HUES64 (cell line): ENCODE measurements around the gene NEUROD2.

ENCODE experiments used
- H3K27ac ChIP-seq: 2 replicates; pipeline ENCODE4 v1.7.0; 2013; ENCODE audit warnings: low read depth, low read length, inconsistent platforms
- H3K27me3 ChIP-seq: 2 replicates; pipeline ENCODE4 v1.6.1; 2013; ENCODE audit warnings: mild to moderate bottlenecking, low read length; ENCODE audit not compliant: insufficient read depth
- H3K36me3 ChIP-seq: 2 replicates; pipeline ENCODE4 v1.6.1; 2013; ENCODE audit warnings: mild to moderate bottlenecking, low read length; ENCODE audit not compliant: insufficient read depth
- H3K4me1 ChIP-seq: 2 replicates; pipeline ENCODE4 v1.6.1; 2013; ENCODE audit warnings: mild to moderate bottlenecking, low read length, moderate library complexity; ENCODE audit not compliant: insufficient read depth
- H3K4me3 ChIP-seq: 2 replicates; pipeline ENCODE4 v1.5.1; 2013; ENCODE audit warnings: mild to moderate bottlenecking, low read length, moderate library complexity
- H3K9ac ChIP-seq: 2 replicates; pipeline ENCODE4 v1.6.1; 2013; ENCODE audit warnings: mild to moderate bottlenecking, low read depth, low read length
- H3K9me3 ChIP-seq: 2 replicates; pipeline ENCODE4 v1.6.1; 2013; ENCODE audit warnings: low read depth, low read length; ENCODE audit not compliant: insufficient read depth
- WGBS: fragments of 150-250, 120-280 bp; methylation state at CpG from one replicate; pipeline ENCODE4 v1.1.7; 2013; ENCODE audit warnings: missing lambda C conversion rate; 5-methylcytosine and 5-hydroxymethylcytosine counted together

NEUROD2 gene

DNA sequence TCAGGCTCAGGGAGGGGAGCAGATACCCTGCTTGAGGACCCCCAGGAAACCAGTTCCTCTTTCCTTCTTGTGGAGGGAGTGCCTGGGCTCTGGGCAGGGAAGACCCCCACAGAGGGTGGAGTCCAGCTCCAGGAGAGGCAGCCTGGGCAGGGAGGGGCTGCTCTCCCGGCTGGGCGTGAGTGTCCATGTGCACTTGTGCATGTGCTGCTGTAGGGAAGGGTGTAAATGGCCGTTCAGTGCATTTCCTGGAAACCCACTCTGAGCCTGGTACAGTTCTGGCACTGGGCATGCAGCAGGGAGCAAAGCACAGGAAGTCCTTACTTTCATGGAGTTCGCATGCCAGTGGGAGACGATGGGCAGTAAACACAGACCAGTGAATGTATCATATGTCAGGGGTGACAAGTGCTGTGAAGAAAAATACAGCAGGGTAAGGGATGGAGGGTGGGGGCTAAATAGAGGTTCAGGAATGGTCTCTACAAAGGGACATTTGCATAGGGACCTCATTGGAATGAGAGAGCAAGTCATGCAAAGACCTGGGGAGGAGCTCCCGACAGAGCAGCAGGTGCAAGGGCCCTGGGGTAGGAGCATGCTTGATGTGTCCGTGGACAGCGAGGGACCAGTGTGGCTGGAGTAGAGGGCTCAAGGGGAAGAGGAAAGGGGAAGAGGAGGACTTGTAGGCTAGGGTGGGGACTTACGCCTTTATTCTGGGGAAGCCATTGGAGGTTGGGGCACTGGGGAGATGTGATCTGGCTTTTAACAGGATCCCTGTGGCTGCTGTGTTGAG, 34.8 kb upstream of the NEUROD2 start:
- H3K27ac ChIP-seq: no peak overlapping the region
- H3K27me3 ChIP-seq: no peaks in the 10 kb centered on the region
- no peaks in the 10 kb centered on the region for H3K36me3 ChIP-seq
- H3K9ac ChIP-seq: no peak overlapping the region
- 90% methylated on average over 9 of the region's 9 CpGs for WGBS
- peaks cover 36% of the 10 kb centered on the region for H3K4me1 ChIP-seq
- H3K4me3 ChIP-seq: no peak overlapping the region
- no peaks in the 10 kb centered on the region for H3K9me3 ChIP-seq

DNA sequence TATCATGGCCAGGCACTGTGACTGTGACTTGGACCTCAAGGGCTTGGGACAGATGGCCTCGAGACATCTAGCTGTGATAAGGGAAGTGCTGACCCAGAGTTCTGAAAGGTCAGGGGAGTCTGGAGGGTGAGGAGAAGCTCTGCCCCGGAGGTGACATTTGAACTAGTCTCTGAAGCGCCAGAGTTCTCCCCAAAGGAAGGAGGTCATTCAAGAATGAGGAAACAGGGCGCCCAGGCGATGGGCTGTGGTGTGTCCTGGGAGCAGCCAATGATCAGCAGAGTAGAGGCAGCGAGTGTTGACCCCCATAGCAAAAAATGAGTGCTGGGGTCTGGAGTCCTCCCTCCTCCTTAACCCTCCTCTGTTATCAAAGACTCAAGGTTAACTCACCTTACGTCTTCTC, 34.2 kb upstream of the NEUROD2 start:
- Histone ChIP-seq H3K4me1 (peaks cover 36% of the 10 kb centered on the region), H3K9ac (no peak overlapping the region), H3K27me3 (no peaks in the 10 kb centered on the region), H3K36me3 (no peaks in the 10 kb centered on the region), H3K4me3 (no peak overlapping the region), H3K27ac (no peak overlapping the region), H3K9me3 (no peaks in the 10 kb centered on the region)
- WGBS: 86% methylated on average over 7 of the region's 7 CpGs

DNA sequence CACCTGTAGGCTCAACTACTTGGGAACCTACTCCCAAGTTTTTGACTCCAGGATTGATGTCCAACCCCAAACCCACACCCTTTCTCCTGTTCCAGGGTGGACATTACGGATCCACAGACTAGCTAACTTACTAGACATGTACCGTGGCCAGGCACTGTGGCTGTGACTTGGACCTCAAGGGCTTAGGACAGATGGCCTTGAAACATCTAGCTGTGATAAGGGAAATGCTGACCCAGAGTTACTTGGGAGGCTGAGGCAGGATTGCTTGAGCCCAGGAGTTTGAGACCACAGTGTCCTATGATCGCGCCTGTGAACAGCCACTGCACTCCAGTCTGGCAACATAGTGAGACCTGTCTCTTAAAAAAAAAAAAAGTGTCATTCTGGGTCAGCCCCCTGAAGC, 33.4 kb upstream of the NEUROD2 start:
- Histone ChIP-seq H3K27ac (no peak overlapping the region), H3K27me3 (no peaks in the 10 kb centered on the region), H3K4me3 (no peak overlapping the region), H3K36me3 (no peaks in the 10 kb centered on the region), H3K4me1 (peaks cover 43% of the 10 kb centered on the region), H3K9ac (no peak overlapping the region), H3K9me3 (no peaks in the 10 kb centered on the region)
- 94% methylated on average over 4 of the region's 4 CpGs for WGBS

GRCh38 chr17:39640591-39641031, 32.9 kb upstream of the NEUROD2 start:
- H3K27ac ChIP-seq: no peak overlapping the region
- no peaks in the 10 kb centered on the region for H3K36me3 ChIP-seq
- WGBS: 84% methylated on average over 4 of the region's 4 CpGs
- H3K9ac ChIP-seq: no peak overlapping the region
- no peaks in the 10 kb centered on the region for H3K9me3 ChIP-seq
- no peaks in the 10 kb centered on the region for H3K27me3 ChIP-seq
- peaks cover 48% of the 10 kb centered on the region for H3K4me1 ChIP-seq
- H3K4me3 ChIP-seq: no peak overlapping the region

GRCh38 chr17:39639566-39640458, 32.1 kb upstream of the NEUROD2 start:
- Histone ChIP-seq H3K9ac (no peak overlapping the region), H3K27me3 (no peaks in the 10 kb centered on the region), H3K4me1 (peaks cover 41% of the 10 kb centered on the region), H3K27ac (no peak overlapping the region; the same call in 1 of the 2 replicates), H3K4me3 (no peak overlapping the region), H3K9me3 (no peaks in the 10 kb centered on the region), H3K36me3 (no peaks in the 10 kb centered on the region)
- 72% methylated on average over 11 of the region's 11 CpGs for WGBS

- no peaks in the 10 kb centered on the region for H3K9me3 ChIP-seq
Observed at GRCh38 chr17:39639043-39639442, 31.3 kb upstream of the NEUROD2 start.

DNA sequence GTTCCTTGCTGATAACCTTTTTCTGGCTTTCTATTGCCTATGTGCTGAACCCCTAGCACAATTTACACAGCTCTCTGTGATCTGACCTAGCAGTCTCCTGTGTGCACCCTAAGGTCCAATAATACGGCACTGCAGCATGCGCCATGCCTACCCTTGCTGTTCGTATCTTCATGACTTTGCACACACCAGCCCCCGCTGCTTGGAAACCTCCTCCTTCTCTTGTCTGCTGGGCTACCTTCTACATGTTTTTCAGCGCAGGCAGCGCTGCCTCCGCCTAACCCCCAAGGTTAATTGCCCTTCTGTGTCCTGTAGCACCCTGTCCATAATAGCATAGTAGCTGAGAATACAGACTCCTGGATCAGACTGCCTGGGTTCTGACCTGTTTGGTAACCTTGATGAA, 30.6 kb upstream of the NEUROD2 start:
- Histone ChIP-seq H3K4me3 (peak overlapping the region; percentile 85), H3K4me1 (peaks cover 33% of the 10 kb centered on the region), H3K27me3 (no peaks in the 10 kb centered on the region), H3K36me3 (no peaks in the 10 kb centered on the region), H3K27ac (no peak overlapping the region), H3K9ac (no peak overlapping the region), H3K9me3 (no peaks in the 10 kb centered on the region)
- 94% methylated on average over 7 of the region's 7 CpGs for WGBS

More at GRCh38 chr17:39639043-39639442, 31.3 kb upstream of the NEUROD2 start:
- Histone ChIP-seq H3K27ac (no peak overlapping the region), H3K4me3 (no peak overlapping the region), H3K4me1 (peaks cover 37% of the 10 kb centered on the region), H3K36me3 (no peaks in the 10 kb centered on the region), H3K9ac (no peak overlapping the region), H3K27me3 (no peaks in the 10 kb centered on the region)
- WGBS: 89% methylated on average over 2 of the region's 2 CpGs

DNA sequence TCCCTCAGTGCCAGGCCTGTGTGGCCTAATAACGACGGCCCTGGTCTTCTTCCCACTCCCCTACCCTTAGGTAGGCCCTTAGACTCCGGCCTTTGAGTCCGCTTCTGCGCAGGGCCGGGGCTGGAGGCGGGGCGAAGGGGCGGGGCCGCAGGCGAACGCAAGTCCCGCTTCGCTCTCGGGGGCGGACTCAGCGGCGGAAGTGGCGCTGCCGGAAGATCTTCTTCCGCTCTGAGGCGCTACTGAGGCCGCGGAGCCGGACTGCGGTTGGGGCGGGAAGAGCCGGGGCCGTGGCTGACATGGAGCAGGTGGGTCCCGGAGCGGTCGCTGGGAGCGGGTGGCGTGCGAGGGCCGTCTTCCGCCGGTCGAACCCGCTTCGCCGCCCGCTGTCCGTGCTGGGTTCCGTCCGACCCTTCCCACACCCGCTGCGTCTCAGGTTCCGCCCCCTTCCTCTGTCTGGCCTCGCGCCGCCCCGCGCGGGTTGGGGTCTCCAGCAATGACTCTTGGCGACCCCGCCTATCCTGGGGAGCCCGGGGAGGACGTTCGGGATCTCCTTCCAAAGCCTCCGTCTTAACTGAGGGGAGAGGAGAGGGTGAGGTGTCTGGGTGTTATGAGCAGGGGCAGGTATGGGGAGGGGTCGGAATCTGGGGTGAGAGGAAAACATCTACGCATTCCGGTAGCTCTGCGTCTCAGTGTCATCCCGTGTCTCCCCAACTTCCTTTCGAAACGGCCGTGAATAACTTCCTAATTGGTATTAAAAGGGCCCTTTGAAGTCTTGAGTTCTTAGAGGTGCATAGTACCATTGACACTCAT, 29.4 kb upstream of the NEUROD2 start, which contains the start of gene STARD3:
Gene STARD3 (plus strand): TSS at position 218 of the 810 bp plus-strand sequence. CDS start 16,388 bp downstream, outside the sequence.
- H3K27ac ChIP-seq: peak within 1 kb of the TSS; percentile 67
- peaks cover 33% of the 10 kb centered on the region for H3K4me1 ChIP-seq
- H3K36me3 ChIP-seq: no peaks in the 10 kb centered on the region
- H3K27me3 ChIP-seq: no peaks in the 10 kb centered on the region
- peak within 1 kb of the TSS; percentile 85 for H3K4me3 ChIP-seq
- H3K9me3 ChIP-seq: no peaks in the 10 kb centered on the region
- H3K9ac ChIP-seq: peak within 1 kb of the TSS; percentile 83
- under 1% methylated on average over 68 of the region's 69 CpGs for WGBS

DNA sequence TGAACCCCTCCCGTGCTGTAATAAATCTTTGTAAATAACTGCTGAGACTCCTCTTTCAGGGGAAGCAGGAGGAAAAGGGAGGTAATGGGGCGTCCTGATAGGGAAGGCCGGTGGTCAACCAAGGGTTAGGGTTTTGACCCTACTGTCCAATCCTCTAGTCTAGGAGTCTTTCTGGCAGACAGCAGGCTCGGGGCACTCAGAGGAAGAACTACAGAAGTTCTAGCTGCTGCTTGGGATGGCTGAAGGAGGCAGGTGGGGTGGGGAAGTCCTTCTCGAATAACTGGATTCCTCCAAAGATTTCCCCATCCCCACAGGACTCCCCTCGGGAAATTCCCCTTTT, 28.8 kb upstream of the NEUROD2 start:
- peak overlapping the region; percentile 85 for H3K4me3 ChIP-seq
- H3K27ac ChIP-seq: peak overlapping the region; percentile 67
- peaks cover 38% of the 10 kb centered on the region for H3K4me1 ChIP-seq
- no peaks in the 10 kb centered on the region for H3K9me3 ChIP-seq
- H3K36me3 ChIP-seq: no peaks in the 10 kb centered on the region
- H3K27me3 ChIP-seq: no peaks in the 10 kb centered on the region
- WGBS: 35% methylated on average over 6 of the region's 6 CpGs
- H3K9ac ChIP-seq: peak overlapping the region; percentile 50; the same call in 1 of the 2 replicates

DNA sequence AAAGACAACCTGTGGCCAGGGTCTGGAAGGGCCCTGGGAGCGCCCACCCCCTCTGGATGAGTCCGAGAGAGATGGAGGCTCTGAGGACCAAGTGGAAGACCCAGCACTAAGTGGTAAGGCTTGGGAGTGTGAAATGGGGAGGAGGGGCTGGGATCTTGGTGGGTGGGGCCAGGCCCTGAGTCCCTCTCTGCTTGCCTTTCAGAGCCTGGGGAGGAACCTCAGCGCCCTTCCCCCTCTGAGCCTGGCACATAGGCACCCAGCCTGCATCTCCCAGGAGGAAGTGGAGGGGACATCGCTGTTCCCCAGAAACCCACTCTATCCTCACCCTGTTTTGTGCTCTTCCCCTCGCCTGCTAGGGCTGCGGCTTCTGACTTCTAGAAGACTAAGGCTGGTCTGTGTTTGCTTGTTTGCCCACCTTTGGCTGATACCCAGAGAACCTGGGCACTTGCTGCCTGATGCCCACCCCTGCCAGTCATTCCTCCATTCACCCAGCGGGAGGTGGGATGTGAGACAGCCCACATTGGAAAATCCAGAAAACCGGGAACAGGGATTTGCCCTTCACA, 28.0 kb upstream of the NEUROD2 start:
- no peak overlapping the region for H3K4me3 ChIP-seq
- H3K9ac ChIP-seq: no peak overlapping the region
- H3K27me3 ChIP-seq: no peaks in the 10 kb centered on the region
- H3K36me3 ChIP-seq: no peaks in the 10 kb centered on the region
- 74% methylated on average over 8 of the region's 8 CpGs for WGBS
- peaks cover 45% of the 10 kb centered on the region for H3K4me1 ChIP-seq
- no peak overlapping the region for H3K27ac ChIP-seq
- no peaks in the 10 kb centered on the region for H3K9me3 ChIP-seq
